Cardiac fibroblast (primary cell): ENCODE results near the gene MAST2.
"Not testable (repeated sequence)": the region's sequence is repeated elsewhere in the genome, so short reads cannot be mapped to it uniquely, and the experiment has no call there.

ENCODE experiments used
- DNase-seq, 2 donors: peaks; one replicate each; pipeline versions ENCODE4 v3.0.0 to v3.0.0-alpha.2; 2010; ENCODE audit warnings: low read depth in 2 of 2
- H3K4me3 ChIP-seq, 2 donors: replicated peaks in 1 of 2; 1 replicate in 1 of 2; 2 replicates in 1 of 2; pipeline ENCODE4 v1.5.1; 2011; ENCODE audit warnings: low read depth in 2 of 2, low read length in 2 of 2, mild to moderate bottlenecking in 2 of 2, moderate library complexity in 1 of 2
- CTCF ChIP-seq: IDR thresholded peaks from one replicate; pipeline ENCODE4 v1.5.1; 2011; ENCODE audit warnings: low read depth, mild to moderate bottlenecking, low read length, inconsistent platforms

MAST2 gene

GRCh38 chr1:46044116-46044515 is 240.7 kb downstream of the MAST2 start:
- DNase-seq: no peak
- no peak overlapping the region for H3K4me3 ChIP-seq
- no peak for TF ChIP-seq CTCF

- no peak overlapping the region for H3K4me3 ChIP-seq
- DNase-seq: peak in 1 of 2 donors; percentile 35
- no peak for TF ChIP-seq CTCF
Observed at GRCh38 chr1:46053734-46054133, 250.3 kb downstream of the MAST2 start.

GRCh38 chr1:46056325-46056724 is 252.9 kb downstream of the MAST2 start:
- DNase-seq: no peak
- no peak for TF ChIP-seq CTCF
- no peak overlapping the region for H3K4me3 ChIP-seq

GRCh38 chr1:46057215-46057614 is 253.8 kb downstream of the MAST2 start:
- not testable (repeated sequence) for DNase-seq, H3K4me3 ChIP-seq

GRCh38 chr1:46057781-46058180 is 254.4 kb downstream of the MAST2 start:
- DNase-seq: no peak
- no peak for TF ChIP-seq CTCF
- H3K4me3 ChIP-seq: no peak overlapping the region

- H3K4me3 ChIP-seq: no peak overlapping the region
- DNase-seq: no peak
- no peak for TF ChIP-seq CTCF
Observed at GRCh38 chr1:46058936-46059335, 255.5 kb downstream of the MAST2 start.

- no peak for DNase-seq
- H3K4me3 ChIP-seq: no peak overlapping the region
- no peak for TF ChIP-seq CTCF
Observed at GRCh38 chr1:46061146-46061545, 257.7 kb downstream of the MAST2 start.
